ENCODE data around the gene KISS1. TPM values are rescaled to one million over a fixed set of nuclear protein-coding genes. Genes with fewer than 3 reads are reported as not detected.

Gene KISS1
- total RNA-seq, 1 experiment from 2014 or later, result 1.3 TPM

DNA sequence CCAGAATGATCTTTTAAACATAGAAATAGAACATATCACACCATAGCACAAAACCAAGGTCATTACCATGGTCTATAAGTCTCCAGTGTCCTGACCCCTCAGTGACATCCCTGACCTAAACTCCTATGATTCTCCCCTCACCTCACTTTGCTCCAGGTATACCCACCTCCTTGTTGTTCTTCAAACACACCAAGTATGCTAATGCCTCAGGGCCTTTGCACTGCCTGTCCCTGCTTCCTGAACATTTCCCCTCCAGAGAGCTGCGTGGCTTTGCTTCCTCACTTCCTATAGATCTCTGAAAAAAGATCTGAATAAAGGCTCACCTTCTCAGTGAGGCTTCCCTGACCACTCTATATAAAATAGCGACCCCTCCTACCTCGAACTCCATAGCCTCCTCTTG, 16.4 kb upstream of the KISS1 start:
- ATAC-seq, result no peak
- H3K4me1 ChIP-seq (ENCODE audit: control insufficient read depth in 1 of 2, insufficient read depth in 2 of 2, low read length in 2 of 2), result peaks cover 6 to 23% of the 10 kb centered on the region in 2 experiments; a peak in 3 of 4 replicates

GRCh38 chr1:204211046-204211445, 14.8 kb upstream of the KISS1 start:
- TF ChIP-seq TCF7L2 (IDR thresholded peaks at IDR 0.05; ENCODE audit: borderline replicate concordance, extremely low read depth, insufficient read depth, insufficient read length) (no peak), REST (IDR thresholded peaks at IDR 0.05; ENCODE audit: low read depth) (no peak), CEBPB (IDR thresholded peaks at IDR 0.05; ENCODE audit: low read depth) (no peak), EZH2phosphoT487 (IDR thresholded peaks at IDR 0.05; ENCODE audit: borderline replicate concordance) (no peak), FOSL1 (IDR thresholded peaks at IDR 0.05; ENCODE audit: low read depth) (no peak), POLR2AphosphoS5 (IDR thresholded peaks at IDR 0.05; ENCODE audit: low read depth, low read length) (no peak)
- TF ChIP-seq, protein P1, sequence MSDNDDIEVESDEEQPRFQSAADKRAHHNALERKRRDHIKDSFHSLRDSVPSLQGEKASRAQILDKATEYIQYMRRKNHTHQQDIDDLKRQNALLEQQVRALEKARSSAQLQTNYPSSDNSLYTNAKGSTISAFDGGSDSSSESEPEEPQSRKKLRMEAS (IDR thresholded peaks at IDR 0.05), result no peak
- TF ChIP-seq, protein P2, sequence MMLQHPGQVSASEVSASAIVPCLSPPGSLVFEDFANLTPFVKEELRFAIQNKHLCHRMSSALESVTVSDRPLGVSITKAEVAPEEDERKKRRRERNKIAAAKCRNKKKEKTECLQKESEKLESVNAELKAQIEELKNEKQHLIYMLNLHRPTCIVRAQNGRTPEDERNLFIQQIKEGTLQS (IDR thresholded peaks at IDR 0.05), result no peak
- TF ChIP-seq, protein P3, sequence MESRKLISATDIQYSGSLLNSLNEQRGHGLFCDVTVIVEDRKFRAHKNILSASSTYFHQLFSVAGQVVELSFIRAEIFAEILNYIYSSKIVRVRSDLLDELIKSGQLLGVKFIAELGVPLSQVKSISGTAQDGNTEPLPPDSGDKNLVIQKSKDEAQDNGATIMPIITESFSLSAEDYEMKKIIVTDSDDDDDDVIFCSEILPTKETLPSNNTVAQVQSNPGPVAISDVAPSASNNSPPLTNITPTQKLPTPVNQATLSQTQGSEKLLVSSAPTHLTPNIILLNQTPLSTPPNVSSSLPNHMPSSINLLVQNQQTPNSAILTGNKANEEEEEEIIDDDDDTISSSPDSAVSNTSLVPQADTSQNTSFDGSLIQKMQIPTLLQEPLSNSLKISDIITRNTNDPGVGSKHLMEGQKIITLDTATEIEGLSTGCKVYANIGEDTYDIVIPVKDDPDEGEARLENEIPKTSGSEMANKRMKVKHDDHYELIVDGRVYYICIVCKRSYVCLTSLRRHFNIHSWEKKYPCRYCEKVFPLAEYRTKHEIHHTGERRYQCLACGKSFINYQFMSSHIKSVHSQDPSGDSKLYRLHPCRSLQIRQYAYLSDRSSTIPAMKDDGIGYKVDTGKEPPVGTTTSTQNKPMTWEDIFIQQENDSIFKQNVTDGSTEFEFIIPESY (IDR thresholded peaks at IDR 0.05; ENCODE audit: extremely low read depth, insufficient replicate concordance, low read length), result no peak
- BruUV-seq (replicated peaks), result no TSS peak
- H3K4me1 ChIP-seq (ENCODE audit: control insufficient read depth in 1 of 2, insufficient read depth in 2 of 2, low read length in 2 of 2), result peaks cover 9 to 37% of the 10 kb centered on the region in 2 experiments; a peak in 3 of 4 replicates

More for the DNA sequence above, 16.4 kb upstream of the KISS1 start:
- Histone ChIP-seq H3K27ac (ENCODE audit: low read depth, low read length) (no peak overlapping the region), H3K9me2 (ENCODE audit: insufficient read depth) (no peaks in the 10 kb centered on the region), H4K20me1 (ENCODE audit: insufficient read depth) (no peaks in the 10 kb centered on the region), H3K79me2 (ENCODE audit: insufficient read depth, low read length) (no peaks in the 10 kb centered on the region), H3K9me3 (ENCODE audit: control insufficient read depth in 1 of 2, insufficient read depth in 1 of 2, low read depth in 1 of 2, low read length in 2 of 2) (no peaks in the 10 kb centered on the region), H3K4me3 (replicated peaks in 1 of 2; ENCODE audit: low read depth in 1 of 2, low read length in 2 of 2) (0 out of 4 replicates have a peak overlapping the region, but pooled peaks of 1 of the 2 experiments have one; percentile 72), H3K4me2 (ENCODE audit: low read length) (peak overlapping the region; percentile 94), H3K9ac (ENCODE audit: low read length) (no peak overlapping the region), H3K27me3 (ENCODE audit: insufficient read depth, low read length) (no peaks in the 10 kb centered on the region), H3K36me3 (ENCODE audit: control insufficient read depth in 1 of 2, insufficient read depth in 2 of 2, low read length in 2 of 2) (no peaks in the 10 kb centered on the region), H2AFZ (ENCODE audit: low read depth, low read length, poor library complexity, severe bottlenecking) (no peak overlapping the region)
- intact Hi-C loops (cut with micrococcal nuclease), result no loop called here
- POLR2A ChIA-PET, result no interaction called here
- RAD21 ChIA-PET (ENCODE audit: low non-redundant PET in 1 of 2, low total read pairs in 2 of 2, uncharacterized antibody in 2 of 2, unreplicated experiment in 2 of 2), result no interaction called here
- CTCF ChIA-PET, result no interaction called here
- no TSS peak for BruUV-seq (replicated peaks)
- no peak for DNase-seq (ENCODE audit: low read depth, low spot score)
- TF ChIP-seq ZNF274 (IDR thresholded peaks at IDR 0.05; ENCODE audit: low read depth, low read length) (no peak), EGR1 (IDR thresholded peaks at IDR 0.05; ENCODE audit: low read depth) (no peak), POLR2AphosphoS5 (IDR thresholded peaks at IDR 0.05; ENCODE audit: low read depth, low read length) (no peak)

More at GRCh38 chr1:204211046-204211445, 14.8 kb upstream of the KISS1 start:
- no peak overlapping the region for H3K4me3 ChIP-seq (replicated peaks in 1 of 2; ENCODE audit: low read depth in 1 of 2, low read length in 2 of 2)
- no peak overlapping the region for H3K4me2 ChIP-seq (ENCODE audit: low read length)
- CTCF ChIA-PET, result no interaction called here
- no peaks in the 10 kb centered on the region for H3K36me3 ChIP-seq (ENCODE audit: control insufficient read depth in 1 of 2, insufficient read depth in 2 of 2, low read length in 2 of 2)
- no peak overlapping the region for H3K9ac ChIP-seq (ENCODE audit: low read length)
- no peak overlapping the region for H2AFZ ChIP-seq (ENCODE audit: low read depth, low read length, poor library complexity, severe bottlenecking)
- 0 out of 2 replicates have a peak, but pooled peaks cover 2% of the 10 kb centered on the region for H3K79me2 ChIP-seq (ENCODE audit: insufficient read depth, low read length)
- H3K9me2 ChIP-seq (ENCODE audit: insufficient read depth), result no peaks in the 10 kb centered on the region
- no peak for DNase-seq (ENCODE audit: low read depth, low spot score)
- POLR2A ChIA-PET, result no interaction called here
- H3K9me3 ChIP-seq (ENCODE audit: control insufficient read depth in 1 of 2, insufficient read depth in 1 of 2, low read depth in 1 of 2, low read length in 2 of 2), result no peaks in the 10 kb centered on the region
- H3K27me3 ChIP-seq (ENCODE audit: insufficient read depth, low read length), result no peaks in the 10 kb centered on the region
- no peak for ATAC-seq
- RAD21 ChIA-PET (ENCODE audit: low non-redundant PET in 1 of 2, low total read pairs in 2 of 2, uncharacterized antibody in 2 of 2, unreplicated experiment in 2 of 2), result no interaction called here
- intact Hi-C loops (cut with micrococcal nuclease), result no loop called here
- no peaks in the 10 kb centered on the region for H4K20me1 ChIP-seq (ENCODE audit: insufficient read depth)
- H3K27ac ChIP-seq (ENCODE audit: low read depth, low read length), result no peak overlapping the region
